ENCODE results near the gene C19orf81. TPM values are rescaled to one million over a fixed set of nuclear protein-coding genes. Genes with fewer than 3 reads are reported as not detected.

The C19orf81 gene
- total and polyA plus RNA-seq, 7 donors: 0.50 to 1.8 (median 1.0) TPM; not detected in 3

DNA sequence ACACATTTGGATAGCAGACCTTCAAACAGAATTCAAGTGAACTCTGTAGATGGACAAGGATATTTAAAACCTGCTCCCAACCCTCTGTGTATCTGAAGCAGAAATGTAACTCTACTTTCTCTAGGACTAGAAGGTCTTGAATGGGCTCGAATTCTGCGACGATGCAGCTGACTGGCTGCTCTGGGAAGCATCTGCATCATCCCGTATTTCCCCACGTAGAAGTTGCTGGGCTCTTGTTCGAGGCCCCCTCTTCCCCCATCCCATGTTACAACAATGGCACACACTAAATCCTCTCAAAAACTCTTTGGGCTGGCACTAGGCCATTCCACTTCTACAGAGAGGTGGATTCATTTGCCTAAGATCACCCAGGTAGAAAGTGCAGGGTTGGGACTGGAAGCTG is 15.0 kb downstream of the C19orf81 start:
- TF ChIP-seq, protein P1, sequence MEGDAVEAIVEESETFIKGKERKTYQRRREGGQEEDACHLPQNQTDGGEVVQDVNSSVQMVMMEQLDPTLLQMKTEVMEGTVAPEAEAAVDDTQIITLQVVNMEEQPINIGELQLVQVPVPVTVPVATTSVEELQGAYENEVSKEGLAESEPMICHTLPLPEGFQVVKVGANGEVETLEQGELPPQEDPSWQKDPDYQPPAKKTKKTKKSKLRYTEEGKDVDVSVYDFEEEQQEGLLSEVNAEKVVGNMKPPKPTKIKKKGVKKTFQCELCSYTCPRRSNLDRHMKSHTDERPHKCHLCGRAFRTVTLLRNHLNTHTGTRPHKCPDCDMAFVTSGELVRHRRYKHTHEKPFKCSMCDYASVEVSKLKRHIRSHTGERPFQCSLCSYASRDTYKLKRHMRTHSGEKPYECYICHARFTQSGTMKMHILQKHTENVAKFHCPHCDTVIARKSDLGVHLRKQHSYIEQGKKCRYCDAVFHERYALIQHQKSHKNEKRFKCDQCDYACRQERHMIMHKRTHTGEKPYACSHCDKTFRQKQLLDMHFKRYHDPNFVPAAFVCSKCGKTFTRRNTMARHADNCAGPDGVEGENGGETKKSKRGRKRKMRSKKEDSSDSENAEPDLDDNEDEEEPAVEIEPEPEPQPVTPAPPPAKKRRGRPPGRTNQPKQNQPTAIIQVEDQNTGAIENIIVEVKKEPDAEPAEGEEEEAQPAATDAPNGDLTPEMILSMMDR (IDR thresholded peaks at IDR 0.05): no peak
- no peak overlapping the region for H3K4me3 ChIP-seq
- H3K36me3 ChIP-seq (ENCODE audit: insufficient read depth in 1 of 2, low read depth in 1 of 2): no peaks in the 10 kb centered on the region
- DNase-seq (no peak), ATAC-seq (no peak)
- intact Hi-C loops (cut with DNase I): no loop called here
- H3K4me1 ChIP-seq: no peaks in the 10 kb centered on the region
- peaks cover 0 to 61% (median 31%) of the 10 kb centered on the region in 3 donors for H3K27me3 ChIP-seq (ENCODE audit: insufficient read depth in 3 of 3, low read length in 2 of 3)
- WGBS, 3 donors: 73 to 85% (median 76%) methylated on average over 6 of the region's 6 CpGs
- H3K27ac ChIP-seq: no peak overlapping the region
- H3K9me3 ChIP-seq: no peaks in the 10 kb centered on the region

- peaks cover 0 to 66% (median 37%) of the 10 kb centered on the region in 3 donors for H3K27me3 ChIP-seq (ENCODE audit: insufficient read depth in 3 of 3, low read length in 2 of 3)
- ATAC-seq: no peak
Measured at GRCh38 chr19:50666346-50667176, 17.3 kb downstream of the C19orf81 start.

GRCh38 chr19:50667177-50667758 is 18.0 kb downstream of the C19orf81 start:
- H3K27me3 ChIP-seq (ENCODE audit: insufficient read depth in 3 of 3, low read length in 2 of 3): peaks cover 0 to 66% (median 38%) of the 10 kb centered on the region in 3 donors
- no peak for ATAC-seq

More at GRCh38 chr19:50666346-50667176, 17.3 kb downstream of the C19orf81 start:
- Histone ChIP-seq H3K9me3 (no peaks in the 10 kb centered on the region), H3K4me3 (no peak overlapping the region), H3K36me3 (ENCODE audit: insufficient read depth in 1 of 2, low read depth in 1 of 2) (no peaks in the 10 kb centered on the region), H3K27ac (no peak overlapping the region), H3K4me1 (no peaks in the 10 kb centered on the region)
- intact Hi-C loops (cut with DNase I): no loop called here
- TF ChIP-seq, protein P1 (IDR thresholded peaks at IDR 0.05): no peak
- no peak for DNase-seq
- 11 to 13% (median 12%) methylated on average over 44 to 47 of the region's 47 CpGs for WGBS, 3 donors

DNA sequence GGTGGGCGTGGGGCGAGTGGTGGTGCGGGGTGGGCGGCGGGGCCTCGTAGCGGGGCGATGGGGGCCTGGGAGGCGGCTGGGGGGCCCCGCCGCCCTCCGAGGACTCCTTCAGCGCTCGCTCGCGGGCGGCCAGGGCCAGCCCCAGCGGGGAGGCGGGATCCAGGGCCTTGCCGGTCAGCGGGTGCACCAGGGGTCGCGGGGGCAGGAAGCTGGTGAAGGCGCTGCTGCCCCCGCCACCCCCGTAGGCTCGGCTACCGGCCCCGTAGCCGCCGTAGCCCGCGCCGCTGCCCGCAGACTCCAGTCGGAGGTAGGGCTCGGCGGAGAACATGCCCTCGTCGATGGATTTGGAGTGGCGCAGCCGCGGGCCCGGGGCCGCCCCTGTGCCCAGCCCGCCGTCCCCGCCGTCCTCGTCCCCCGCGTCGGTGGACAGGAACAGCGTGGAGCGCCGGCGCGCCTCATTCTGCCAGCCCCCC is 18.6 kb downstream of the C19orf81 start:
- no peaks in the 10 kb centered on the region for H3K9me3 ChIP-seq
- intact Hi-C loops (cut with DNase I): no loop called here
- no peak for DNase-seq
- H3K4me3 ChIP-seq: no peak overlapping the region
- H3K27me3 ChIP-seq (ENCODE audit: insufficient read depth in 3 of 3, low read length in 2 of 3): peaks cover 0 to 66% (median 38%) of the 10 kb centered on the region in 3 donors
- H3K27ac ChIP-seq: no peak overlapping the region
- H3K4me1 ChIP-seq: no peaks in the 10 kb centered on the region
- TF ChIP-seq, protein P1 (IDR thresholded peaks at IDR 0.05): no peak
- 0 to 2% (median 2%) methylated on average over 19 to 58 of the region's 58 CpGs for WGBS, 3 donors
- no peaks in the 10 kb centered on the region for H3K36me3 ChIP-seq (ENCODE audit: insufficient read depth in 1 of 2, low read depth in 1 of 2)
- no peak for ATAC-seq

More at GRCh38 chr19:50667177-50667758, 18.0 kb downstream of the C19orf81 start:
- TF ChIP-seq, protein P1 (IDR thresholded peaks at IDR 0.05): no peak
- Histone ChIP-seq H3K27ac (no peak overlapping the region), H3K9me3 (no peaks in the 10 kb centered on the region), H3K4me3 (no peak overlapping the region), H3K4me1 (no peaks in the 10 kb centered on the region), H3K36me3 (ENCODE audit: insufficient read depth in 1 of 2, low read depth in 1 of 2) (no peaks in the 10 kb centered on the region)
- intact Hi-C loops (cut with DNase I): no loop called here
- WGBS, 3 donors: 2 to 3% (median 2%) methylated on average over 22 to 56 of the region's 56 CpGs
- no peak for DNase-seq
